Sigmoid colon (tissue), 7 donors: ENCODE measurements around the gene SFTPA1. TPM values are rescaled to one million over a fixed set of nuclear protein-coding genes. Genes with fewer than 3 reads are reported as not detected.
"Not testable (repeated sequence)": the region's sequence is repeated elsewhere in the genome, so short reads cannot be mapped to it uniquely, and the experiment has no call there.

Source experiments
- DNase-seq: peaks from one replicate; pipeline ENCODE4 v3.0.0-alpha.2; 2019
- H3K27ac ChIP-seq, 4 donors: fragments of 200-600 bp; sonication (generic); one replicate each; pipeline ENCODE4 v1.5.1; 2016 to 2019; ENCODE audit warnings: mild to moderate bottlenecking in 1 of 4
- H3K27me3 ChIP-seq, 3 donors: fragments of 200-600 bp; sonication (generic); one replicate each; pipeline ENCODE4 v1.5.1; 2019; ENCODE audit warnings: mild to moderate bottlenecking in 1 of 3
- H3K36me3 ChIP-seq, 4 donors: fragments of 200-600 bp; sonication (generic); one replicate each; pipeline ENCODE4 v1.5.1; 2016 to 2019
- H3K4me1 ChIP-seq, 4 donors: fragments of 200-600 bp; sonication (generic); one replicate each; pipeline ENCODE4 v1.5.1; 2017 to 2019
- H3K4me3 ChIP-seq, 4 donors: fragments of 200-600 bp; sonication (generic); one replicate each; pipeline ENCODE4 v1.5.1; 2017 to 2019; ENCODE audit warnings: mild to moderate bottlenecking in 2 of 4, moderate library complexity in 1 of 4
- H3K9me3 ChIP-seq, 4 donors: fragments of 200-600 bp in 3 of 4; sonication (generic) in 3 of 4; one replicate each; pipeline versions ENCODE4 v1.5.1 to v1.6.1; 2013 to 2019
- CTCF ChIP-seq, 4 experiments: fragments of 450-650 bp in 3 of 4; fragments of 200-600 bp in 1 of 4; IDR thresholded peaks; one replicate each; pipeline ENCODE4 v1.5.1; 2016 to 2019; ENCODE audit warnings: antibody characterized with exemption in 4 of 4, mild to moderate bottlenecking in 3 of 4, moderate library complexity in 2 of 4
- EP300 ChIP-seq, 4 donors: sonication (generic); formaldehyde crosslinking; IDR thresholded peaks; one replicate each; pipeline ENCODE4 v1.6.1; 2017; ENCODE audit warnings: antibody characterized with exemption in 4 of 4
- POLR2A ChIP-seq, 2 donors: fragments of 450-650 bp; IDR thresholded peaks; one replicate each; pipeline ENCODE4 v1.6.1; 2016; ENCODE audit warnings: antibody characterized with exemption in 2 of 2, mild to moderate bottlenecking in 2 of 2, moderate library complexity in 2 of 2
- POLR2AphosphoS5 ChIP-seq, 4 donors: sonication (generic); formaldehyde crosslinking; IDR thresholded peaks; one replicate each; pipeline ENCODE4 v1.6.1; 2017; ENCODE audit warnings: antibody characterized with exemption in 4 of 4
- WGBS, 2 donors: extraction: QIAGEN DNeasy Blood & Tissue Kit; methylation state at CpG; one replicate each; pipeline ENCODE4 v1.1.7; 2013; 5-methylcytosine and 5-hydroxymethylcytosine counted together
- intact Hi-C: fragments of 100-400 bp; cut with DNase I; formaldehyde crosslinking; loops from one replicate; pipeline ENCODE4 v1.15.1; 2023
- polyA plus RNA-seq, 3 donors: library from polyadenylated mRNA; stranded (reverse); fragments of 200-250 nt; gene quantifications; one replicate each; pipeline ENCODE4 v1.2.3, GENCODE V29; 2013
- total RNA-seq, 4 donors: library from RNA; depleted of rRNA; stranded (reverse); fragments of >200 nt; gene quantifications; one replicate each; pipeline ENCODE4 v1.1.0, GENCODE V29; 2016
- donor health status: healthy with polysubstance abuse.
- donor health status: Bipolar disorder and iron deficiency.
- donor health status: healthy.

SFTPA1 gene
- total and polyA plus RNA-seq, 7 donors = 0.39 to 2.4 TPM; not detected in 5

- Histone ChIP-seq H3K4me3 (no peak overlapping the region), H3K27ac (no peak overlapping the region), H3K4me1 (no peaks in the 10 kb centered on the region), H3K36me3 (no peaks in the 10 kb centered on the region), H3K9me3 (peaks cover 0 to 3% (median 0%) of the 10 kb centered on the region in 4 donors), H3K27me3 (no peaks in the 10 kb centered on the region)
- TF ChIP-seq POLR2AphosphoS5 (IDR thresholded peaks at IDR 0.05) = no peak
- TF ChIP-seq EP300 (IDR thresholded peaks at IDR 0.05) = no peak
- no peak for TF ChIP-seq POLR2A (IDR thresholded peaks at IDR 0.05)
- TF ChIP-seq CTCF (IDR thresholded peaks at IDR 0.05) = no peak
- intact Hi-C loops = no loop called here
- DNase-seq = no peak
- 41 to 55% methylated on average over 3 of the region's 3 CpGs for WGBS, 2 donors
Measured at GRCh38 chr10:79595510-79595909, 15.2 kb upstream of the SFTPA1 start.

- not testable (repeated sequence) for DNase-seq
Measured at GRCh38 chr10:79599644-79600043, 11.1 kb upstream of the SFTPA1 start.

GRCh38 chr10:79601939-79602338 lies 8.8 kb upstream of the SFTPA1 start:
- H3K27ac ChIP-seq = no peak overlapping the region
- DNase-seq = no peak
- WGBS, 2 donors = 13 to 35% methylated on average over 1 of the region's 1 CpG
- peaks cover 0 to 3% (median 0%) of the 10 kb centered on the region in 4 donors for H3K9me3 ChIP-seq
- no peak for TF ChIP-seq POLR2A (IDR thresholded peaks at IDR 0.05)
- TF ChIP-seq EP300 (IDR thresholded peaks at IDR 0.05) = no peak
- no peak for TF ChIP-seq CTCF (IDR thresholded peaks at IDR 0.05)
- TF ChIP-seq POLR2AphosphoS5 (IDR thresholded peaks at IDR 0.05) = no peak
- H3K36me3 ChIP-seq = no peaks in the 10 kb centered on the region
- no peak overlapping the region for H3K4me3 ChIP-seq
- no peaks in the 10 kb centered on the region for H3K27me3 ChIP-seq
- H3K4me1 ChIP-seq = no peaks in the 10 kb centered on the region
- intact Hi-C loops = loop anchor here (10.0 kb wide), 1 partner anchor 227 kb away; no protein-coding TSS in a partner anchor

More at GRCh38 chr10:79599644-79600043, 11.1 kb upstream of the SFTPA1 start:
- intact Hi-C loops = loop anchor here (10.0 kb wide), 1 partner anchor 225 kb away; no protein-coding TSS in a partner anchor
- 83% methylated on average over 9 of the region's 9 CpGs for WGBS, 2 donors
- H3K9me3 ChIP-seq, H3K4me1 ChIP-seq, H3K36me3 ChIP-seq, H3K27ac ChIP-seq, H3K27me3 ChIP-seq, H3K4me3 ChIP-seq: not testable (repeated sequence)

GRCh38 chr10:79602953-79603352 lies 7.8 kb upstream of the SFTPA1 start:
- Histone ChIP-seq H3K4me3 (no peak overlapping the region), H3K27me3 (no peaks in the 10 kb centered on the region), H3K4me1 (no peaks in the 10 kb centered on the region), H3K36me3 (no peaks in the 10 kb centered on the region), H3K9me3 (peaks cover 0 to under 1% (median 0%) of the 10 kb centered on the region in 4 donors), H3K27ac (no peak overlapping the region)
- intact Hi-C loops = loop anchor here (10.0 kb wide), 1 partner anchor 228 kb away; no protein-coding TSS in a partner anchor
- WGBS, 2 donors = 68 to 71% methylated on average over 2 of the region's 2 CpGs
- no peak for TF ChIP-seq POLR2AphosphoS5 (IDR thresholded peaks at IDR 0.05)
- no peak for TF ChIP-seq CTCF (IDR thresholded peaks at IDR 0.05)
- no peak for TF ChIP-seq EP300 (IDR thresholded peaks at IDR 0.05)
- TF ChIP-seq POLR2A (IDR thresholded peaks at IDR 0.05) = no peak
- no peak for DNase-seq

- Histone ChIP-seq H3K9me3 (no peaks in the 10 kb centered on the region), H3K27me3 (no peaks in the 10 kb centered on the region), H3K4me1 (no peaks in the 10 kb centered on the region), H3K36me3 (no peaks in the 10 kb centered on the region), H3K27ac (no peak overlapping the region), H3K4me3 (no peak overlapping the region)
- intact Hi-C loops = loop anchor here (10.0 kb wide), 1 partner anchor 229 kb away; no protein-coding TSS in a partner anchor
- WGBS, 2 donors = 44 to 71% methylated on average over 1 of the region's 1 CpG
- TF ChIP-seq CTCF (IDR thresholded peaks at IDR 0.05) (no peak), POLR2A (IDR thresholded peaks at IDR 0.05) (no peak), POLR2AphosphoS5 (IDR thresholded peaks at IDR 0.05) (no peak), EP300 (IDR thresholded peaks at IDR 0.05) (no peak)
- DNase-seq = no peak
Measured at GRCh38 chr10:79604294-79604693, 6.4 kb upstream of the SFTPA1 start.
